Measurements from ENCODE around the gene SERTAD4.
"Not testable (repeated sequence)": the region's sequence is repeated elsewhere in the genome, so short reads cannot be mapped to it uniquely, and the experiment has no call there.

SERTAD4 gene

GRCh38 chr1:210257698-210258529 lies 25.3 kb downstream of the SERTAD4 start:
- no peak for DNase-seq

GRCh38 chr1:210259561-210259960 lies 27.0 kb downstream of the SERTAD4 start:
- no peak for DNase-seq

DNA sequence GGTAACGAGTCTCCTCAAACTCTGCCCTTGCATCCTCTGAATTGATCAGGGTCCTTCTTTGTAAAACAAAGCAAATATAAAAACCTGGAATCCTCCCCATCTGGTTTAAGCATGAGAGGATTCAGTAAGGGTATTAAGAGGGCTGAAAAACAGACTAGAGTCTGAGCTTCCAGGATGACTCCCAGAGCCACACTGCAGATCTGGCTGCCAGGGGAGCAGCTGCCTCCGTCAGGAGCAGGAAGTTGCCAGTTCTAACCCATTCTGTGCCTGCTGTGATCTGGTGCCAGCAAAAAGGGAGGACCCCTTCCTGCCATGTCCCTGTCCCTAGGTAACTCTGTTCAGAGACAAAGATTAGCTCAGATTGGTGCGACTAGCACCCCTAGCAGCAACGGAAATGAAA lies 27.5 kb downstream of the SERTAD4 start:
- no peak for DNase-seq

GRCh38 chr1:210262167-210262896 lies 29.7 kb downstream of the SERTAD4 start:
- peak in 1 of 56 donors; percentile 19 for DNase-seq

- no peak for DNase-seq
Observed at GRCh38 chr1:210262897-210263272, 30.3 kb downstream of the SERTAD4 start.

DNA sequence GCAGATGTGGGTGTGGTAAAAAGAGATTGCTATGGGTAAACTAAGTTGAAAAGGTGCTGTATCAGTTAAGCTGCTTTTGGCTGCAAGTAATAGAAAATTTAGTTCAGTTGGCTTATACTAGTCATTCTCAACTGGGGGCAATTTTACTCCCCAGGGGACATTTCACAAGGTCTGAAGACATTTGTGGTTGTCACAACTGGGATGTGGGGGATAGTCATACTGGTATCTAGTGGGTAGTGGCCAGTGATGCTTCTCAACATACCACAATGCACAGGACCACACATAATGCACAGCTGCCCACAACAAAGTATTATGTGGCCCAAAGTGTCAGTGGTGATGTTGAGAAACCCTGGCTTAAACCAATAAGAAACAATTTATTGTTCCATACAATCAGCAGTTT lies 31.4 kb downstream of the SERTAD4 start:
- DNase-seq, result no peak

DNA sequence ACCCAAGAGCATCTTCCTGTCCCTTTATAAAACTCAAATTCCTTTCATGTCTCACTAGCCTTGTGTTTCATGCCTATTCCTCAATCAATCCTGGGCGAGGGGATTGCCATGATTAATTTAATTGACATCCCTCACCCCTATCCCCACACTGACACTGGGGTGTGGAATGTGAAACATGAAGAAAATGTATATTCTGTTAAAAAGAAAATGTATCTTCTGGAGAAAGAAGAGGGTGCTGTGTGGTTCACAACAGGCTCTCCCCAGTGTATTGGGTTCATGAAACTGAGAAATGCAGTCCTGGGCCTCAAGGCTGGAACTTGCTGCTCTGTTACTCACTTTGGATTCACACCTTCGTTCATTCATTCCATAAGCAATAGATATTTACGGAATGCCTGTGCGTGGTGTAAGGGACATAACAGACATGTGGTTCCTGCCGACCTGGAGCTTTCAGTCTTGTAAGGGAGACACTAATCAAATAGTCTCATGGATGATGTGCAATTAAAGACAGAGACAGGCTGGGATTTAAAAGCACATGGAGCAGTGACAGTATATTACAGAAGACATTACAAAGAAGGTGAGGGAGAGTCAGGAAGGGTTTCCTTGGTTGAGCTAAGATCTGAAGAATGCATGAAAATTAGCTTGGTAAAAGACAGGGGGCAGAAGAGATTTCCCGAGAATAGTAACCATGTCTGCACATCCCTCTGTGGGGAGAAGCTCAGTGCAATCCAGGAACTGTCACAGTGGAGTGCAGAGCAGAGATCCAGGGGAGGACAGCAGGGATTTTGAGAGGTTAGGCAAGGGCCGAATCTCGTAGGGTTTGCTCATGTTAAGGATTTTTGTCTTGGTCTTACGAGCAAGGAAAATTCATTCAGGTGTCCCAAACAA lies 32.1 kb downstream of the SERTAD4 start:
- no peak for DNase-seq

GRCh38 chr1:210265392-210265955 lies 32.9 kb downstream of the SERTAD4 start:
- not testable (repeated sequence) for DNase-seq

DNA sequence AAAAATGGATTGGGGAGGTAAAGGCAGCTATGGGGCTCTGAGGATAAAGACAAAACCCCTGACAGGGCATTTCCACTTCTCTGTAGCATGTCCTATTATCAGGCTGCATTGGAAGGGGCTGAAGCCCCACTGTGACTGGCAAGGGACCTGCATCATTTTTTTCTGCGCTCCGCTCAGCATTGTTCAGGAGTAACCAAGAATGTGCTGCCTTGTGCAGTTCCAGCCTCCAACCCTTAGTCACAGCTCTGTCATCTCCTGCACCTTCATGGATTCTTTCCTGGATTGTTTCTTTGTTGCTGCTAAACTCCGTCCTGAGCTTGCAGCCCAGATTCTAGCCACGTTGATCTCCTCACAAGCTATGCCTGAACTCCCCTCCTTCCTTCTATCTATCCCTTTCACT lies 37.4 kb downstream of the SERTAD4 start:
- DNase-seq, result no peak

DNA sequence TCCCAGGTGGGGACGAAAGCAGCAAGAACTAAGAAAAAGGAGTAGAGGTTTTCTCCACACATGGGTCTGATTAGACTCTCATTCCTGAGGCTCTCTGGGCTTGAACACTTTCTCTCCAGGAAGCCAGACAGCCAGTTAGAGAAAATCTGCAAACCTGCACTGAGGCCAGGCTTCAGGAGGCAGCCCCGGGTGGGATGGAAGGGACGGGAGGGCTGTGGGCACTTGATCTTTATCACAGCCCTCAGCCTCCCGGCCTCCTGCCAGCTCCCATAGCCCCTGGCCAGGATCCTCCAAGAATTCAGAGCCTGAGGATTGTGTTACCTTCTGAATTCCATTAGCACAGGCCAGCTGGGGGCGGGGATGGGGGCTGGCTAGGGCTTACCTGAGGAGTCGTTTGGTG lies 40.1 kb downstream of the SERTAD4 start:
- DNase-seq, result no peak

DNA sequence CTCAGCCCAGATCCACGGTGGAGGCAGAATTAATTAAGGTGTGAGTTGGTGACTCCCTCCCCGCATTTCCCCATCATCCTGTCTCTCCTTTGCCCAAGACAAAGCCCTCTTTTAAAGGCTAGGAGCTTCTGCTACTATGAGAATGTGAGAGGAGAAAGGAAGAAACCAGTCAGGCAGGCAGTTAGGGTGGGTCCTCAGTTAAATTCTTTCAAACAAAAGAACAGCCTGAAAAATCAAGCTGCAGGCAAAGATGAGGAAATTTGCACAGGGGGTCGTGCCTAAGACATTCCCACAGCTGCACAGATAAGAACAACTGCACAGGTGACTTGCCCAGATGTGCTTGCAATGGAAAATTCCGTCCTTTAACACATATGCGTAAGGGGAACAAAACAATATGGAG lies 47.6 kb downstream of the SERTAD4 start:
- DNase-seq, result no peak

DNA sequence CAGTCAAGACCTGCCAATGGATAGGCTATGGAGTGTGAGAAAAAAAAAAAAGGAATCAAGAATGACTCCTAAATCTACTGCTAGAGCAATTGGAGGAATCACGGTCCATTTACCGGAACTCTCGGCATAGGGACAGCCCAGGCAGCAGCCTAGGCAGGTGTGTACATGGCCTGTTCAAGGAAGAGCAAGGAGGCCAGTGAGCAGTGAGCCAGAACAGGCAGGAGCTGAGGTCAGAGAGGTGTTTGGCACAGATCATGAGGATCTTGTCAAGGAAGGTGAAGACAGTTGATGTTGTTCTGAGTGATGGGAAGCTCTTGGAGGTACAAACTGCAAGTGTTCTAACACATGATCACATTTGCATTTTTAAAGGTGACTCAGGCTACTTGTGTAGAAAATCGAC lies 55.5 kb downstream of the SERTAD4 start:
- DNase-seq, result no peak

DNA sequence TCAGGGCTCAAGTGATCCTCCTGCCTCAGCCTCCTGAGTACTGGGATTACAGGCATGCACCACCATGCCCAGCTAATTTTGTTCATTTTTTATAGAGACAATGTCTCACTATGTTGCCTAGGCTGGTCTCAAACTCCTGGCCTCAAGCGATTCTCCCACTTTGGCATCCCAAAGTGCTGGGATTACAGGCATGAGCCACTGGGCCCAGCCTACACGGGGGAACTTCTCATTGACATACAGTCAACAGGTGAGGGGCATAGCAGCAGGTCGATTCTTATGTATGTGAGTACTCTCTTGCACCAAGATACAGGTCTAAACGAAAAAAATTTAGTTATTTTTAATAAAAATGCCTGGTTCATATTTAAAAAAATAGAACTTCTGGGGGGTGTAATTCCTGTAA lies 56.7 kb downstream of the SERTAD4 start:
- DNase-seq, result no peak

- DNase-seq, result no peak
Observed at GRCh38 chr1:210291081-210291764, 58.6 kb downstream of the SERTAD4 start.

GRCh38 chr1:210291786-210292230 lies 59.2 kb downstream of the SERTAD4 start:
- DNase-seq, result no peak

DNA sequence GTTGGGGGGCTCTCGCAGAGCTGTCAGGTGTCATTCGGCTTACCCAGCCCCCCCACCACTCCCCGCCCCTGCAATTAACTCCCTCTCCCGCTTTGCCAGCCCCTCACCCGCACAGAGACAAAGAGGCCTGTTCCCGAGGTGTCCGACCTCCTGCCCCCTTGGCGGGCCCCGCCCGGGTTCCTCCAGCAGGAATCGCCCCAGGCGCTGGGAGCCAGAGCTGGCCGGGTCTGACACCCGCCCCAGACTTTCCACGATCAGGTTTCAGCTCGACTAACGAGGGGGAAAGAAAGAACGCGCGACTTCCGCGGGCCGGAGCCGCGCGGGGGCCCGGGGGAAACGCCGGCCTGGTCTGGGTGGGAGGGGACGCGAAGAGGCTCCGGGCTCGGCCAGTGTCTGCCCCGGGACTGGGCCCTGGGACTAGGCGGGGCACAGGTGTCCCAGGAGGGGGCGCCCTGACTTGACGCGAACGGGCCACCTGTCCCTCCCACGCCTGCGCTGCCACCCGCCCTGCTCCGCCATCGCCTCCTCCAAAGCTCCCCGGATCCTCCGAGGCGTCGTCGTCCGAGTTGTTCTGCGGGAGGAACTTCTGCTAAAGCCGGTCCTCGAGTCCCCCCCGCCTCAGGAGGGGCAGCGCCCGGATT lies 59.8 kb downstream of the SERTAD4 start:
- peak in 18 of 56 donors; percentile 5 to 39 (median 15) for DNase-seq

DNA sequence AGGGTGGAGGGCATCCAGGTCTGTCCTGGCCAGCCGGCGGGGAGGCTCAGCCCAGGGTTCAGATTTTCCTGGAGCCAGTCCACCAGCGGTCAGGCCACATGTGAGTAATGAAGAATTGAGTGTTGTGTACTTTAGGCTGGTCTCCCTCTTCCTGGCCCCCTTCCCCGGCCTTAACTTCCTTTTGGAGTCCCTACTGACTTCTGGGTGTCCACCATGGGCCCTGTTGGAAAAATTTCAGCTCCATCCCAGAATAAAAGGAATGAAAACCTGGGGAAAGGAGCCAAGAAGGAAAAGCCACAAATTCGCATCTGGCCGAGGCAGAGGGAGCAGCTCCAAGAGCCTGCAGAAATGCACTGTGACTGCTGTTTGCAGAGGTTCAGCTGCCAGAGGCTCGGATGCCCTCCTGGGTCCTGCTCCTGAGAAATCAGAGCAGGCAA lies 60.6 kb downstream of the SERTAD4 start:
- peak in 1 of 56 donors; percentile 1 for DNase-seq

GRCh38 chr1:210294999-210295745 lies 62.6 kb downstream of the SERTAD4 start:
- DNase-seq, result no peak
